Measurements from ENCODE around the gene LBH. TPM values are rescaled to one million over a fixed set of nuclear protein-coding genes. Genes with fewer than 3 reads are reported as not detected.
A peak's percentile ranks its signal among the peaks of the same experiment; 100 is the strongest.

LBH gene
- total RNA-seq, 1 donor from 2014 or later, result 16.7 TPM

DNA sequence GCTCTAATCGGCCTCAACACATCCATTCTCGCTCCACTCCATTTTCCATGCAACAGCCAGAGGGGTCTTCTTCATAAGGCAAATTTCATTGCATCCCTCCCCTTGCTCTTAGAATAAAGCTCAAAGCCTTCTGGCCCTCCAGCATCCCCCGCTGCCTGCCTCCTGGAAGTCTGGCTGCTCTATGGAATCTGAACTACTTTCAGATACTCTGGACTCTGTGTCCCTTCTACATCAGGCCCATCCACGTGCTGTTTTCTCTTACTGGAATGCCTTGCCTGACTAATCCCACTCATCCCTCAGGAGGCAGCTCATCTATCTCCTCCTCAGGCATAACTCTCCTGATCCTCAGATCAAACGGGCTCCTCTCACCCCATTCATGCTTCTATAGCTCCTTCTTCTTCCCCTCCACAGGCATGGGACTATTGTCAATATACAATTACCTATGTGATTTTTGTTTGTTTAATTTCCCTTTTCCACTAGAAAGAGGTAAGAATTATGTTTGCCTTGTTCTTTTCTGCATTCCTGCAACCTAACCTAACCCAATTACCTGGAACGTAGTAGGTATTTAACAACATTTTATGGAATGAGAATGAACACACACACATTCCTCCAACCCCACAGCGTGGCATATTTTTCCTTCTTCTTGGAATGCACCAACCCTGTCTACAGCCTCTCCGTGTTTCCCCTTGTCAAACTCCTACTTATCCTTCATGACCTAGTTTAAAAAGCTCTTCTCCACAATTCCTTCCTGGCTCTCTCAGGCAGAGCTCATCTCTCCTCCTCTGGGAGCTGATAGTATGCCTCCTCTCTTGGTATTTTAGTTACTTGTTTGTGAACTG lies 49.5 kb downstream of the LBH start:
- Mint-ChIP-seq H3K27me3 (ENCODE audit: low read depth) (peaks cover 5% of the 10 kb centered on the region), H3K9me3 (no peaks in the 10 kb centered on the region), H3K4me3 (no peak overlapping the region), H3K4me1 (peaks cover 9% of the 10 kb centered on the region), H3K27ac (ENCODE audit: unreplicated experiment) (no peak overlapping the region), H3K36me3 (ENCODE audit: low read depth) (no peaks in the 10 kb centered on the region)
- no peak for DNase-seq (ENCODE audit: low read depth, low spot score)
- no peak for TF ChIP-seq CTCF (conservative IDR thresholded peaks at IDR 0.05)

DNA sequence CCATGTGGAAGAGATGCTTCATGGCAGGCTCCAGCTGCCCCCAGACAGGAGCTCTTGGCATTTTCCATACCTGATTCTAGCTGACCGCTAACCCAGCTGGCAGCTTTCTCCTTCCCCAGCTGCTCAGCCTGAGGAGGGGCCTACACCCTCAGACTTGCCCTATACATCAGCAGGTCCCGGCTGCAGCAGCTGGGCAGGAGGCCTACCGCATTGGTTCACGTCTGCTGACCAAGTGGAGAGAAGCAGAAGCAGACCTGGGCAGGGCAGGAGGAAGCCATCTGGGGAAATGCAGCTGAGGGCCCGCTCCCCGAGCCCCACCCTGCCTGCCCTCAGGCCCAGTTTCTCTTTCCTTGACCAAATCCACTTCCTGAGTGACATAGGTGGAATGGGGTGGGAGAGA lies 50.7 kb downstream of the LBH start:
- no peak overlapping the region for H3K27ac Mint-ChIP-seq (ENCODE audit: unreplicated experiment)
- H3K4me3 Mint-ChIP-seq, result no peak overlapping the region
- H3K36me3 Mint-ChIP-seq (ENCODE audit: low read depth), result no peaks in the 10 kb centered on the region
- no peak for DNase-seq (ENCODE audit: low read depth, low spot score)
- peaks cover 5% of the 10 kb centered on the region for H3K27me3 Mint-ChIP-seq (ENCODE audit: low read depth)
- no peak for TF ChIP-seq CTCF (conservative IDR thresholded peaks at IDR 0.05)
- H3K9me3 Mint-ChIP-seq, result no peaks in the 10 kb centered on the region
- H3K4me1 Mint-ChIP-seq, result peaks cover 9% of the 10 kb centered on the region

GRCh38 chr2:30282721-30283120 lies 51.4 kb downstream of the LBH start:
- Mint-ChIP-seq H3K36me3 (ENCODE audit: low read depth) (no peaks in the 10 kb centered on the region), H3K27ac (ENCODE audit: unreplicated experiment) (no peak overlapping the region), H3K27me3 (ENCODE audit: low read depth) (peaks cover 5% of the 10 kb centered on the region), H3K4me3 (no peak overlapping the region), H3K9me3 (no peaks in the 10 kb centered on the region), H3K4me1 (peaks cover 13% of the 10 kb centered on the region)
- no peak for TF ChIP-seq CTCF (conservative IDR thresholded peaks at IDR 0.05)
- DNase-seq (ENCODE audit: low read depth, low spot score), result no peak

- H3K4me3 Mint-ChIP-seq, result no peak overlapping the region
- no peaks in the 10 kb centered on the region for H3K36me3 Mint-ChIP-seq (ENCODE audit: low read depth)
- peak overlapping the region; percentile 27 for H3K27ac Mint-ChIP-seq (ENCODE audit: unreplicated experiment)
- DNase-seq (ENCODE audit: low read depth, low spot score), result no peak
- H3K9me3 Mint-ChIP-seq, result no peaks in the 10 kb centered on the region
- peaks cover 21% of the 10 kb centered on the region for H3K4me1 Mint-ChIP-seq
- TF ChIP-seq CTCF (conservative IDR thresholded peaks at IDR 0.05), result no peak
- peaks cover 2% of the 10 kb centered on the region for H3K27me3 Mint-ChIP-seq (ENCODE audit: low read depth)
Observed at GRCh38 chr2:30283931-30284565, 52.7 kb downstream of the LBH start.

- Mint-ChIP-seq H3K36me3 (ENCODE audit: low read depth) (no peaks in the 10 kb centered on the region), H3K27me3 (ENCODE audit: low read depth) (peaks cover under 1% of the 10 kb centered on the region), H3K4me3 (no peak overlapping the region), H3K27ac (ENCODE audit: unreplicated experiment) (no peak overlapping the region), H3K9me3 (no peaks in the 10 kb centered on the region), H3K4me1 (peaks cover 21% of the 10 kb centered on the region)
- no peak for DNase-seq (ENCODE audit: low read depth, low spot score)
- TF ChIP-seq CTCF (conservative IDR thresholded peaks at IDR 0.05), result no peak
Observed at GRCh38 chr2:30285758-30286157, 54.4 kb downstream of the LBH start.
